NCI-H82 (cell line): Measurements from ENCODE around the gene LRRC32.
"Not testable (repeated sequence)": the region's sequence is repeated elsewhere in the genome, so short reads cannot be mapped to it uniquely, and the experiment has no call there.

Source experiments
- DNase-seq: peaks from one replicate; lab custom pipeline; 2025; lab: John Stamatoyannopoulos, UW

The LRRC32 gene

DNA sequence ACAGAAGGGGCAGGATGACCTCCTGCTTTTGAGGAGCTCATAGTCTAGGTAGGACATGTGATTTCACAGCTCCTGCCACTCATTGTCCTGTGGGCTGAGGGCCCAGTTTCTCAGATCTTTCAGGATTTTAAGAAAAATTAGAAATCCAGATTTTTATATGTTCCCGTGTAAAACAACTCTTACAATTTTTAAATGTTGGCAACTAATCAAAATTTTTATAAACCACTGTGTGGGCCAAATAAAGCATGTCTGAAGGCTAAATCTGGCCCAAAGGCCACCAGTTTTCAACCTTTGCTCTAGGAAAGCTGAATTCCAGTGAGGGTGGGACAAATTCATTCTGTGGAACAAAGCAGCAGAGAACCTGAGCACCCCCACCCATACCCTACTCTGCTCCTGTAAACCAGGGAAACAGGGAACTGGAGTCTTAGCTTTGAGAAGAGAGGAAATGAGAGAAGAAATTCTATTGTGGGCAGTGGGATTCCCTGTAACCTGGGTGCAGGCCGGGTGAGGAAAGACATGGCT is 20.6 kb downstream of the LRRC32 start:
- DNase-seq, result no peak

GRCh38 chr11:76649011-76649410 is 21.5 kb downstream of the LRRC32 start:
- no peak for DNase-seq

DNA sequence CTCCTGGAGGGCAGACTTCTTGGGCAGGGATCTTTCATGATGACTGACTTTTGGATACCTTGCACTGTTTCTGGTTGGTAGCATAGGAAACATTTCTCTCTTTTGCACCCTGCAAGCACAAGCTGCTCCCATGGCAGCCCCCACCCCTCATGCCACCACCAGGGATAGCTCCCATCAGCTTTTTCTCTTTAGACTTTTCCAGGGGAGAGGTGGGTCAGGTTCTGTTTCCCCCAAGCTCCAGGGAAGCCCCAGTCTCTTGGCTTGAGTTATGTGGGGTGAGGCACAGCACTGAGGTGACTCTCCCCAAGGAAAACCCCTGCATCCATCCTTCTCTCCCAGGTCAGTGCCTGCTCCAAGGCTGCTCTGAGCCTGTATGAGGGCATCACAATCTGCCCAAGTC is 22.5 kb downstream of the LRRC32 start:
- no peak for DNase-seq

GRCh38 chr11:76646882-76647534 is 23.5 kb downstream of the LRRC32 start:
- DNase-seq, result no peak

GRCh38 chr11:76644591-76644990 is 26.0 kb downstream of the LRRC32 start:
- DNase-seq, result no peak

GRCh38 chr11:76643711-76644110 is 26.8 kb downstream of the LRRC32 start:
- DNase-seq, result not testable (repeated sequence)

DNA sequence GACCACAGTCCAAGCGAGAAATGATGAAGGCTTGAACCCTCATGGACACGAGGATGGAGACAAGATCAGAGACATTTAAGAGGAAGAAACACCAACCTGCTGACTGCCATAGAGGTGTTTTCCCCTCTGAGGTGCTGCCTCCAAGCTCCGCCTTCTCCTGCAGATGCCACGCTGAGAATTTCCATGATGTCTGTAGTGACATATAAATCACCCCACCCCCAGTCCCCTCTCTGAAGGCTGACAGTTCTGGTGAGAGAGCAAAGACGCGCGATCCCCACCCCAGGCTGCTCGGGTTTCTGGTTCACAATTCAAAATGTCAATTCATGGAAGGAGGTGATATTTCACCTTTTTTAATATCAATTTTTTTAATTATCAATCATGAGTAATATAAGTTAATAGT is 28.2 kb downstream of the LRRC32 start:
- DNase-seq, result no peak

GRCh38 chr11:76641905-76642304 is 28.6 kb downstream of the LRRC32 start:
- DNase-seq, result no peak

DNA sequence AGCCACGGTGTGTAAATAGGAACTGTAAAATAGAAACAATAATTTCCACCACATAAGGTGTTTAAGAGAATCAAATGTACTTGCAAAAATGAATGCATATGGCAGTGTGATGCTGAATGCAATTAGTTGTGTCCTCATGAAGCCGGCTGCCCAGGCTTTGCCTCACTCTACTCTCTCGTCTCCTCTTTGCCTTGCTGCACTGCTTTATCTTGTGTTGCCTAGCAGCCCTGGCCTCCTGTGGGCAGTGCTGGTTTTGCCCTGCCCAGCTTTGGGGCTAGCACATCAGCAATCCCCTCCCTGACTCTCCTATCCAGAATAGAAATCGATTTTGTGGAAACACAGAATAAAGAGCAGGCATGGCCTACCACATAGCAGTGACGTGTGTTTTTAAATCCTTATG is 30.0 kb downstream of the LRRC32 start:
- no peak for DNase-seq

DNA sequence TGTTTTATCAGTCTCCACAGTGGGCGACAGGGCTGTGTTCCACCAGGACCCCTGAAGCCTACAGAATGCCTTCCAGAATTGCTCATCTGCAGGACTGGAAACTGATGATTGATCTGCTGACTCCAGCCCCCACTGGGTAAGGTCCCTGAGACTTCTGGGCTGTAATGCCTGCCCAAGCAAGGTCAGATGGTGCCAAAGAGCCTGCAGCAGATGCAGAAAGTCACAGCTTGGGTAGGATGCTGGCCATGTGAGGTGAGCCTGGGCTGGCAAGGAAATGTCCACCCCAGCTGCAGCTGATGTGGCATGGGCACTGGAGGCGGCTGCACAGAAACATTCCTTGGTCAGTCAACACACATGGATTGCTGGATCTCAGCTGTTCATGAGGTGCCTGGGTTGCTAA is 30.9 kb downstream of the LRRC32 start:
- no peak for DNase-seq

DNA sequence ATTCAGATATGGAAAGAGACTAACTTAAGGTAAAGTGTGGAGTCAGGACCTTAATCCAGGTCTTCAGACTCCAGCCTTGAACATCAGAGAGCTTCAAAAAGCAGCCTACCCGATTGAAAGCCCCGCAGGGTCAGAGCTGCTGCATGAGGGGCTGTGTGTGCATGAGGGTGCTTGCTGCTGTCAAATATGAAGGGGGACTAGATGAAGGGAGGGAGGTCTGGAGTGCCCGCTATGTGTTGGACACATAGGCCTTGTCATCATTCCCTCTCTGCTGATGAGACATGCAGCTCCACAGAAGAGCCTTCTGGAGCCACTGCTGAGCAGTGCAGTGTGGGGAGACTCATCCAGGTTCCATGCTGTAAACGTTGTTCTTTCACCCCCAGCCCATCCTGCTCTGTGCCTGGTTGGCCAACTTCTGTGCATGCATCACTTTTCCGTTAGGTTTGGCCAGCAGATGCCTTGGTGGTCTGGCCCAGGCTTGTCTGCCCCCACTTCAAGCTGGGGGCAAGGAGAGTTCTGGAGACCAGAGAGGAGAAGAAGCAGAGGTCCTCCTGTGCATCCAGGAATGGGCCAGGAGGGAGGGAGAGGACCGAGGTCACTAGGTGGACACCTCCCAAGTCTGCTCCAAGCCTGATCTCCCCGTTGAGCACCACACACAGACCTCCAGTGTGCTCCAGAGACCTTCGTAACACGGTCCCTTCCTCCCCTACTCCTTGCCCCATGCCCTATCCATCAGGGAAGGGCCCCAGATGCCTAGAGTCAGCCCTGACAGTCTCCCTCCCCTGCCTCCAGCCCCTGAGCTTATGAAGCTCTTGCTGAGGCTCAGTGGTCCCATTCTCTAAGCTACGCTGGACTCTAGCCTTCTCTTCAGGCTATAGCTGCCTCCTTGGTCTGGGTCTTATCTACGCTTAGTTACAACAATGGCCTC is 32.0 kb downstream of the LRRC32 start:
- DNase-seq, result no peak

- DNase-seq, result no peak
Measured at GRCh38 chr11:76637491-76638269, 32.9 kb downstream of the LRRC32 start.

DNA sequence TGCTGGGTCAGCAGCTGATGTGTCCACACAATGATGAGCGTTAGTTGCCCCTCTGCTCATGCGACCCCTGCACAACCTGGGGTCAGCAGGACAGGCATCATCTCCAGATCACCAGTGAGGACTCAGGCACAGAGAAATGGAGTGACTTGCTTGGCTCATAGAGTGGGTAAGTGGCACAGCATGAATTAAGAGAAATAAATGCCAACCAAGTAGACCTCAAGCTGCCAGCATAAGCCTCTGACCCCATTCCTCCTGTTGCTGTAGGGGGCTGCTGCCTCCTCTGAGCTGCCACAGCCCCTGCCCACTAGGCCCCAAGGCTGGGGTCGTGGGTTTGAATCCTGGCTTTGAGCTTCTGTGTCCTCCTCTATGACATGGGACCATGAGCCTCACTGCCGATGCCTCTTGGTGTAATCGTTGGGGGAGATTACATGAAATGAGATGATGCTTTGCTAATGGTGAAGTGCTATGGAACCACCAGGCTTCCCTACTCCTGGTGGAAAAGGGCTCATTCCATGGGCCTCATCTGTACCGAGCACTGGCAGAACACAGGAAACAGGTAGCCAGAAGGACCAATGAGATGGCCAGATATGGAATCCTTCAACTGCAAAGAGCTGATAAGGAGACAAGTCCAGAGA is 33.6 kb downstream of the LRRC32 start:
- DNase-seq, result no peak

GRCh38 chr11:76635991-76636738 is 34.4 kb downstream of the LRRC32 start:
- DNase-seq, result no peak

DNA sequence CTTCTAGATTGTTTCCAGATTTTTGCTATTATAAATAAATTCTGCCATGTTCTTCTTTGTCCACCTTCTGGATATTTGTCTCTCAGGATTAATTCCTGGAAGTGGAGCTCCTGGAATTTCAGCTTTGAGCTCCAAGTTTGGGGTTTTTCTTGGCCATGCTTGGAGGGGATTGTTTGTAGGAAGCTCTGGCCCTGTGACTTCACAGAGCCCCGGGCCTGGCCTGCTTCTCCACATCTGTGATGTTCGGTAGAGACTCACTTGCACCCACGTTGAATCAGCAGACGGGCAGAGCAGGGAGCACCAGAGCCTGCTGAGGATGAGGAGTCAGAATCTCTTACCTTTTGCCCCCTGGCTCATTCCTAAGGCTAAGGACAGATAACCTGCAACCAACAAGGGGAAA is 35.7 kb downstream of the LRRC32 start:
- no peak for DNase-seq

DNA sequence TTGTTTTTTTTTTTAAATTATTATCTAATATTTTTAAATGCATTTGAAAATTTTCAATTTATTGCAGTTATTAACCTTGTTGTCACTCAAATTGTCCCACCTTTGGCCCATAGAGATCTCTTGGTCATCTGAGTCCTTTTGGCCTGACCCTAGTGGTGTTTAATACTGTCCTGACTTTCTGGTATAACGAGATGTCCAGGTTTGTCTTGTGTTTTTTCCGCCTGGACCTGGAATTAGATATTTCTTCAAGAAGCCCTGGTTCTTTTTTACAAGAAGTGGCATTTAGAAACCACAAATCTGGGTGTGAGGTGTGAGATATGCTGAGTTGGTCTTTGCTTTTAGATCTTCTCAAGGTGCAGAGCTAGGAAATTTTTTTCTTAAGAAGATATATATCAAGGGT is 38.1 kb downstream of the LRRC32 start:
- DNase-seq, result no peak

GRCh38 chr11:76631566-76632308 is 38.8 kb downstream of the LRRC32 start:
- DNase-seq, result no peak

DNA sequence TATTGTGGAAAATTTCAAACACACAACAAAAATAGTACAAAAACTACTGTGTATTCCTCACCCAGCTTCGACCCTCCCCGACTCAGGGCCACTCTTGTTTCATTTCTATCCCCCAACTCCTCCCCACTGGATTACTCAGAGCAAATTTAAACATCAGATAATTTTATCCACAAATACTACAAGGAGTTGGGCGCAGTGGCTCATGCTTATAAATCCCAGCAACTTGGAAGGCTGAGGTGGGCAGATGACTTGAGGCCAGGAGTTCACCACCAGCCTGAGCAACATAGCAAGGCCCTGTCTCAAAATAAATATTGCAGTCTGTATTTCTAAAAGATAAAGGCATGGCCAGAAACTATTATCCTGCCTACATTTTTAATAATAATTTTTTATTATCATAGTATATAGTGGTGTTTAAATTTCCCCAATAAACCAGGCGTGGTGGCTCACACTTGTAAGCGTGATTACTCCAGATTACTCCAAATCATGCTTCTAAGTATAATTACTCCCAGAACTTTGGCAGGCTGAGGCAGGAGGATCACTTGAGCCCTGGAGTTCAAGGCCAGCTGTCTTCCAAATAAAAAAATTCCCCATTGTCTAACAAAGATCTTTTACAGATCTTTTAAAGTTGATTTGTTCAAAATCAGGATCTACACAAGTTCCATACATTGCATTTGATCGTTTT is 39.8 kb downstream of the LRRC32 start:
- DNase-seq, result no peak

GRCh38 chr11:76629853-76630599 is 40.5 kb downstream of the LRRC32 start:
- DNase-seq, result no peak
